Thyroid gland (tissue), 4 donors: ENCODE measurements around the gene SLC8A1. TPM values are rescaled to one million over a fixed set of nuclear protein-coding genes. Genes with fewer than 3 reads are reported as not detected.

Source experiments
- DNase-seq, 2 donors: peaks; one replicate each; pipeline ENCODE4 v3.0.0-alpha.2; 2019
- H3K27ac ChIP-seq, 3 donors: fragments of 200-600 bp; sonication (generic); 1 replicate in 2 of 3; 2 replicates in 1 of 3; pipeline ENCODE4 v1.5.1; 2016 to 2019; ENCODE audit warnings: mild to moderate bottlenecking in 1 of 3, moderate library complexity in 1 of 3
- H3K27me3 ChIP-seq: fragments of 200-600 bp; sonication (generic); one replicate; pipeline ENCODE4 v1.5.1; 2019
- H3K36me3 ChIP-seq, 2 donors: fragments of 200-600 bp; sonication (generic); one replicate each; pipeline ENCODE4 v1.5.1; 2016 to 2019
- H3K4me1 ChIP-seq, 2 donors: fragments of 200-600 bp; sonication (generic); one replicate each; pipeline ENCODE4 v1.5.1; 2017 to 2019
- H3K4me3 ChIP-seq, 3 donors: fragments of 200-600 bp; sonication (generic); replicated peaks in 1 of 3; 1 replicate in 2 of 3; 2 replicates in 1 of 3; pipeline ENCODE4 v1.5.1; 2016; ENCODE audit warnings: mild to moderate bottlenecking in 1 of 3
- H3K9me3 ChIP-seq: fragments of 200-600 bp; sonication (generic); one replicate; pipeline ENCODE4 v1.5.1; 2017
- CTCF ChIP-seq, 6 experiments: fragments of 200-600 bp in 3 of 6; fragments of 450-650 bp in 3 of 6; sonication (generic) in 3 of 6; IDR thresholded peaks; one replicate each; pipeline ENCODE4 v1.5.1; 2016 to 2019; ENCODE audit warnings: antibody characterized with exemption in 6 of 6, mild to moderate bottlenecking in 2 of 6, inconsistent platforms in 1 of 6, moderate library complexity in 1 of 6
- POLR2A ChIP-seq, 2 donors: fragments of 450-650 bp; IDR thresholded peaks; one replicate each; pipeline ENCODE4 v1.6.1; 2017; ENCODE audit warnings: antibody characterized with exemption in 2 of 2, mild to moderate bottlenecking in 2 of 2, moderate library complexity in 1 of 2
- WGBS, 2 donors: methylation state at CpG; one replicate each; pipeline ENCODE4 v1.1.5; 2017; 5-methylcytosine and 5-hydroxymethylcytosine counted together
- intact Hi-C: fragments of 100-400 bp; cut with DNase I; formaldehyde crosslinking; loops from one replicate; pipeline ENCODE4 v1.15.1; 2023
- total RNA-seq, 4 donors: library from RNA; depleted of rRNA; stranded (reverse); fragments of >200 nt; gene quantifications; one replicate each; pipeline ENCODE4 v1.2.3, GENCODE V29; 2016

SLC8A1 gene
- total RNA-seq, 4 donors from 2014 or later, result 2.0 to 5.1 (median 4.4) TPM

- intact Hi-C loops, result no loop called here
- 57 to 80% methylated on average over 3 of the region's 3 CpGs for WGBS, 2 donors
- Histone ChIP-seq H3K27me3 (no peaks in the 10 kb centered on the region), H3K9me3 (no peaks in the 10 kb centered on the region), H3K27ac (no peak overlapping the region), H3K36me3 (no peaks in the 10 kb centered on the region), H3K4me3 (no peak overlapping the region), H3K4me1 (no peaks in the 10 kb centered on the region)
- TF ChIP-seq POLR2A (IDR thresholded peaks at IDR 0.05) (no peak), CTCF (IDR thresholded peaks at IDR 0.05) (no peak)
- DNase-seq, result no peak
Measured at GRCh38 chr2:40471866-40472265, 20.0 kb upstream of the SLC8A1 start.

DNA sequence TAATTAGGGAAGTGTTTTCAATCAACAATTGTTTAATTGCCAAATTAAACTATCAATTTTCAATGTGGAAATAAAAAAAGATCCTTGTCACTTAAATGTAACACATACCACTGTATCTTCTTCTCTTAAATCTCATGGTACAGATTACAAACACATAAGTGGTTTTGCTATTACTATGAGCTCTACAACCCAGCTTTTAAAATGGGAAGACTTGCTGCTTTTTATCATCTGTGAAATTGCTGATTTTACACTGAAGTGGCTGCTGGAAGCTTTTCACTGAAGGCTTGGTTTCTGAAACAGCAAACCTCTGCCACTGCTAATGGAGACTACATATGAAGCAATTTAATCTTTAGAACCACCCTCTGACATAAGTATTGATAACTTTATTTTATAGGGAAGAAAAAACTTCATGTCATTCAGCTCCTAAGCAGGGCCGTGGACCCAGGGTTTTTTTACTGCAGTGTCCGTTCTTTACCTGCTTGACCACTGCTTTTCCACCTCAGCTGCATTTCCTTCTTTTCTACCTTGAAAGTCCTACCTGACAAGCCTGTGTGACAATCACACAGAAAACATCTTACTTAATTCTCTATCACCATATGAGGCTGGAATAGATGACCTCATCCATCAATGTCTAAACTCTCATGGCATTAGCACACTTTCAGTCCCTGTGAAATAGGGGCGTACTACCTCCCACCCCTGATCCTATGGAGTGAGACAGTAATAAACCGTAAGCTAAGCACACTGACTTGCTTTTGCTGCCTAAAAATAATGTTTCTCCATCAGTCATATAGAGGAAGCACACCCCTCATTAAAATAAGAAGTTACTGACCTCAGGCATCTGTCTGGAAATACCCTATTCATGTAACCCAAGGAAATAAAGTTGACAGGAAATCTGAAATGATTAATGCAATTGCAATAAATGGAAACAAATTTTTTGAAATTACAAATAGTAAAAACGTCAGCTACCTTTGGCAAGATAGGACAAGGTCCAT lies 19.2 kb upstream of the SLC8A1 start:
- no peaks in the 10 kb centered on the region for H3K9me3 ChIP-seq
- no peak overlapping the region for H3K4me3 ChIP-seq
- H3K36me3 ChIP-seq, result no peaks in the 10 kb centered on the region
- H3K27ac ChIP-seq, result no peak overlapping the region
- intact Hi-C loops, result no loop called here
- 81 to 85% methylated on average over 5 of the region's 5 CpGs for WGBS, 2 donors
- no peaks in the 10 kb centered on the region for H3K27me3 ChIP-seq
- H3K4me1 ChIP-seq, result no peaks in the 10 kb centered on the region
- TF ChIP-seq POLR2A (IDR thresholded peaks at IDR 0.05) (no peak), CTCF (IDR thresholded peaks at IDR 0.05) (no peak)
- DNase-seq, result no peak

DNA sequence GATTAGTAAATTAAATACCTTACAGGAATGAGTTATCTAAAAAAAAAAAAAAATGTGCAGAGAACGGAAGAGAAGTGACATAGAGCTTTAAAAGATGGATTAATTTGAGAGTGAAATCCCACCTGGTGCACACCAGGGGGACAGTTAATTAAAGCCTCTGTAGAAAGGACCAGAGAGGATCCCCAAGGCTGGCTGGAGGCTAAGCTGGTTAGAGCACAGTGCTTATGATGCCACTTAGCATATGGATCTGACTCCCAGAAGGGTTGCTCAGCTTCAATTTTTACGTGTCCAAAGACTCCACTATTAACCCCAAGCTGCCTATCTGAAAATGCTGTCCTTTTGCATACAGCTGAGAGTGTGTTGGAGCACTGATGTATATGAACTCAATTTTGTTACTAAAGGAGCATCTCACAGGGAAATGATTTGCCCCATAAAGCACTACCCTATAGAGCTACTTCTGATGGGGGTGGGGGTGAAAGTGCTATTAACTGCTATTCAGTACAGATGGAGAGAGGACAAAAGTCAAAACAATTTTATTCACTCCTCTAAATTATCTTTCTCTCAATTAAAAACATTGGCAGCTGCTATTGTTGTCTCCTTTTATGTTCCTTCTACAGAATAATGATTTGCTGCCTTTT lies 15.2 kb upstream of the SLC8A1 start:
- Histone ChIP-seq H3K27me3 (no peaks in the 10 kb centered on the region), H3K4me3 (no peak overlapping the region), H3K9me3 (no peaks in the 10 kb centered on the region), H3K36me3 (no peaks in the 10 kb centered on the region), H3K4me1 (no peaks in the 10 kb centered on the region), H3K27ac (no peak overlapping the region)
- WGBS, 2 donors, result 73 to 81% methylated on average over 2 of the region's 2 CpGs
- intact Hi-C loops, result no loop called here
- TF ChIP-seq CTCF (IDR thresholded peaks at IDR 0.05) (no peak), POLR2A (IDR thresholded peaks at IDR 0.05) (no peak)
- no peak for DNase-seq

- H3K4me1 ChIP-seq, result no peaks in the 10 kb centered on the region
- no peaks in the 10 kb centered on the region for H3K36me3 ChIP-seq
- intact Hi-C loops, result no loop called here
- no peaks in the 10 kb centered on the region for H3K27me3 ChIP-seq
- TF ChIP-seq POLR2A (IDR thresholded peaks at IDR 0.05), result no peak
- no peak for TF ChIP-seq CTCF (IDR thresholded peaks at IDR 0.05)
- DNase-seq, result no peak
- 91 to 94% methylated on average over 3 of the region's 3 CpGs for WGBS, 2 donors
- no peaks in the 10 kb centered on the region for H3K9me3 ChIP-seq
- H3K27ac ChIP-seq, result no peak overlapping the region
- H3K4me3 ChIP-seq, result no peak overlapping the region
Measured at GRCh38 chr2:40466332-40466906, 14.5 kb upstream of the SLC8A1 start.
